NOMO-1 treated with dmso at 0.1 percent for 144 hours (cell line): Measurements from ENCODE around the gene ZNF584.
"Not testable (repeated sequence)": the region's sequence is repeated elsewhere in the genome, so short reads cannot be mapped to it uniquely, and the experiment has no call there.

ENCODE experiments used
- DNase-seq: peaks from one replicate; lab custom pipeline; 2025; ENCODE audit not compliant: unreplicated experiment; lab: John Stamatoyannopoulos, UW

Gene ZNF584

GRCh38 chr19:58403920-58404478 is 4.5 kb upstream of the ZNF584 start:
- not testable (repeated sequence) for DNase-seq

- DNase-seq = no peak
Measured at GRCh38 chr19:58406818-58407657, 1.4 kb upstream of the ZNF584 start.

- no peak for DNase-seq
Measured at GRCh38 chr19:58407658-58408151, 744 bp upstream of the ZNF584 start.

DNA sequence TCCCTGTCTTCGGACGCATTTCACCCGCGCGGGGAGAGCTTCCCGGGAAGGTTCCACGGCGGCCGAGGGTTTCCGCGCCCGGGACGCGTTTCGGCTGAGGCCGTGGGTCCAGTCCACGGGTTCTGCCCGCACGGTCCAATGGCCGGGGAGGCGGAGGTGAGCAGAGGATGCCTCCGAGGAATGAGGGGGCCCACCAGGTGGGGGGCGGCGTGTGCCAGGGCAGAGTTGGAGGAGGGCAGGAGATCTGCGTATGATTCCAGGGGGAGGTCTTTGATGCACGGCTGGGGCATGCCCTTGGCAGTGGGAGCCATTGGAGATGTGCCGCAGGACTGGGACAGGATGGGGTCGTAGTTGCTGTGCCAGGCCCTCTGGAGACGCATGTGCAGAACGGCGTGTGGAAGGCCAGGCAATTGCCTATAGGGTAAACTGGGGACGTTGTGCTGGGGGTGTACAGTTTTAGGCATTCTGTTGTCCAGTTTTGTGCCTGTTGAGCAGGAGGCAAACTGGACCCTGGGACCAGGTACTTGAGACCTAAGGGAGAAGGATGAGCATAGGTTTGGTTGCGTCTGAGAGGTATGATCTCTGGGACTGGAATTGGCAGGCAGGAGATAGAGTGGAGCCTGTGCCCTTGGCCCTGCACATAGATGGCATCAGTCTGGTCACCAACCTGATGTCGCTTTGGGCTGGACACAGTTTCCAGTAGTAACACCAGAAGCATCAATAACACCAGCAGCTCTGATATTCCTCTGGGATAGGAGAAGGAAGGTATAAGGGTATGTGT is 751 bp downstream of the ZNF584 start:
- no peak for DNase-seq

DNA sequence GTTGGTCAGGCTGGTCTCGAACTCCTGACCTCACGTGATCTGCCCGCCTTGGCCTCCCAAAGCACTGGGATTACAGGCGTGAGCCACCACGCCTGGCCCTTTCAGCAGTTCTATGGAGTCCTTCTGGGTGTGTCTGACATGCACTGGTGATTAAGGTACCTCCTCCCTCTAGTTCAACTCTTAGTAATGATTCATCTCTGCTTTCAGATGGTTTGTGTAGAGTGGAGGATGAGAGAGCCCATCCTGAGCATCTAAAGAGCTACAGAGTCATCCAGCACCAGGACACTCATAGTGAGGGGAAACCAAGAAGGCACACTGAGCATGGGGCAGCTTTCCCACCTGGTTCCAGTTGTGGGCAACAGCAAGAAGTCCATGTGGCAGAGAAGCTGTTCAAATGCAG is 8.2 kb downstream of the ZNF584 start:
- DNase-seq = no peak

DNA sequence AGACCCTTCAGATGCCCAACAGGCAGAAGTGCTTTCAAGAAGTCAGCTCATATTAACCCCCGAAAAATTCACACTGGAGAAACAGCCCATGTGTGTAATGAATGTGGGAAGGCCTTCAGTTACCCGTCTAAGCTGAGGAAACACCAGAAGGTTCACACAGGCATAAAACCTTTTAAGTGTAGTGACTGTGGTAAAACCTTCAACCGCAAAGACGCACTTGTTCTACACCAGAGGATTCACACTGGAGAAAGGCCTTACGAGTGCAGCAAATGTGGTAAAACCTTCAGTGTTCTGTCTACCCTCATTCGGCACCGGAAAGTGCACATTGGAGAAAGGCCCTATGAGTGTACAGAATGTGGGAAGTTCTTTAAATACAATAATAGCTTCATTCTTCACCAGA is 8.6 kb downstream of the ZNF584 start:
- no peak for DNase-seq

DNA sequence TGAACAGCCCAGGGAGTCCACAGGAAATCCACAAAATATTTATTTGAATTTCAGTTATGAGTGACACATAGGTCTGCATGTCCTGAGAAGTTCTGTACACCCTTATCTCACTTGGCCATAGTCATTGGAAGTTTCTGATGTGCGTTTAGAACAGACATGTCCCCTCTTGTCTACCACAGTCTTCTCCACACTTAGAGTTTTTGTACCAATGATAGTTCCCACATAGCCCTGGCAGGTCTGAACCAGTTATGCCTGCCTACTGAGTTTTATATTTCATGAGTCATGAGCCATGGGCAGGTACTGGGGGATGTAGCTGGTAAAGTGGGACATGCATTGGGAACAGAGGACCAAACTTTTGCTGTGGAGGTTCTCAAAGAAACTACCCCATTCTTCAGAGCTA is 20.2 kb downstream of the ZNF584 start:
- DNase-seq = no peak

GRCh38 chr19:58429745-58430144 is 21.3 kb downstream of the ZNF584 start:
- no peak for DNase-seq

DNA sequence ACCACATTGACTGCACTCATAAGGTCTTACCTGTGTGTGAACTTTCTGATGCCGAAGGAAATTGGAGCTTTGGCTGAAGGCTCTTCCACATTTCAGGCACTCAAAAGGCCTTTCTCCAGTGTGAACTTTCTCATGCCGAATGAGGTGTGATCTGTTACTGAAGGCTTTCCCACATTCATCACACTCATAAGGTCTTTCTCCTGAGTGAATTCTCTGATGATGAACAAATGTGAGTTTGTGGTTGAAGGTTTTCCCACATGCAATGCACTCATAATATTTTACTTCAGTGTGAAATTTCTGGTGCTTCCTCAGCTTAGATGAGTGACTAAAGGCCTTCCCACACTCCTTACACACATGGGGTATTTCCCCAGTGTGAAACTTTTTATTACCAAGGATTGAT is 25.8 kb downstream of the ZNF584 start:
- DNase-seq = no peak

GRCh38 chr19:58439576-58440554 is 31.4 kb downstream of the ZNF584 start, which contains the start of gene ZNF132:
Gene ZNF132 (minus strand): TSS chr19:58440153. CDS start chr19:58439821, 332 bp downstream.
- peak; percentile 95 for DNase-seq

- DNase-seq = no peak
Measured at GRCh38 chr19:58440556-58440955, 32.1 kb downstream of the ZNF584 start.

DNA sequence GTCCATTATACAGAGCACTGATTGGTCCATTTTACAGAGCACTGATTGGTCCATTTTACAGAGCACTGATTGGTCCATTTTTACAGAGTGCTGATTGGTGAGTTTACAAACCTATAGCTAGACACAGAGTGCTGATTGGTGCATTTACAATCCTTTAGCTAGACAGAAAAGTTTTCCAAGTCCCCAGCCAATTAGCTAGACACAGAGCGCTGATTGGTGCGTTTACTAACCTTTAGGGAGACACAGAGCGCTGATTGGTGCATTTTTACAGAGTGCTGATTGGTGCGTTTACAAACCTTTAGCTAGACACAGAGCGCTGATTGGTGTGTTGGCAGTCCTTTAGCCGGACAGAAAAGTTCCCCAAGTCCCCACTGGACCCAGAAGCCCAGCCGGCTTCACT is 34.5 kb downstream of the ZNF584 start:
- DNase-seq = not testable (repeated sequence)

DNA sequence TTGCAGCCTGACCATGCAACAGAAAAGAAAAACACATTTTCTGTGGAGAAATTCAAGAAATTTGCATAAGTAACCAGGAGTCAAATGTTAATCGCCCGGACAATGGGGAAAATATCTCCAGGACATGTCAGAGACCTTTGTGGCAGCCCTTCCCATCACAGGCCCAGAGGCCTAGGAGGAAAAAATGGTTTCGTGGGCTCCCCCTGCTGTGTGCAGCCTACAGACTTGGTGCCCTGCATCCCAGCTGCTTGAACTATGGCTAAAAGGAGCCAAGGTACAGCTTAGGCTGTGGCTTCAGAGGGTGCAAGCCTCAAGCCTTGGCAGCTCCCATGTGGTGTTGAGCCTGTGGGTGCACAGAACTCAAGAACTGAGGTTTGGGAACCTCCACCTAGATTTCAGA is 40.4 kb downstream of the ZNF584 start:
- DNase-seq = not testable (repeated sequence)

GRCh38 chr19:58449980-58450379 is 41.5 kb downstream of the ZNF584 start:
- DNase-seq = not testable (repeated sequence)

GRCh38 chr19:58450856-58451357 is 42.5 kb downstream of the ZNF584 start:
- no peak for DNase-seq

- DNase-seq = peak; percentile 96
Measured at GRCh38 chr19:58451358-58452101, 43.1 kb downstream of the ZNF584 start, which contains the start of gene ZNF324B. Gene ZNF324B (plus strand): TSS chr19:58451622. CDS start chr19:58453702, 2,080 bp downstream.

- no peak for DNase-seq
Measured at GRCh38 chr19:58453743-58454142, 45.3 kb downstream of the ZNF584 start.

- no peak for DNase-seq
Measured at GRCh38 chr19:58455306-58455705, 46.9 kb downstream of the ZNF584 start.

- no peak for DNase-seq
Measured at GRCh38 chr19:58456111-58456510, 47.7 kb downstream of the ZNF584 start.
